Loucy (cell line): ENCODE measurements around the gene CCM2L.

Experiments
- H2AFZ ChIP-seq: fragments of 200-600 bp; sonication (generic); 2 replicates; pipeline ENCODE4 v1.6.0; 2016; ENCODE audit warnings: antibody characterized with exemption, mild to moderate bottlenecking, low read length, moderate library complexity
- H3F3A ChIP-seq: fragments of 200-600 bp; 2 replicates; pipeline ENCODE4 v1.6.0; 2016; ENCODE audit warnings: antibody characterized with exemption, low read depth, mild to moderate bottlenecking
- H3K27me3 ChIP-seq: fragments of 200-600 bp; sonication (generic); 2 replicates; pipeline ENCODE4 v1.6.1; 2014; ENCODE audit warnings: low read length, mild to moderate bottlenecking; ENCODE audit not compliant: insufficient read depth, poor library complexity, severe bottlenecking
- H3K36me3 ChIP-seq: fragments of 200-600 bp; sonication (generic); 2 replicates; pipeline ENCODE4 v1.6.1; 2016; ENCODE audit warnings: low read length; ENCODE audit not compliant: insufficient read depth
- H3K4me1 ChIP-seq: fragments of 200-600 bp; sonication (generic); 2 replicates; pipeline ENCODE4 v1.5.1; 2014; ENCODE audit warnings: low read length, mild to moderate bottlenecking; ENCODE audit not compliant: insufficient read depth, poor library complexity, severe bottlenecking
- H3K4me2 ChIP-seq: fragments of 200-600 bp; sonication (generic); 2 replicates; pipeline ENCODE4 v1.6.0; 2014; ENCODE audit warnings: antibody characterized with exemption, low read length, low read depth, mild to moderate bottlenecking; ENCODE audit not compliant: poor library complexity, severe bottlenecking
- H3K4me3 ChIP-seq: fragments of 200-600 bp; sonication (generic); 2 replicates; pipeline ENCODE4 v1.5.1; 2014; ENCODE audit warnings: low read length, mild to moderate bottlenecking, mixed read lengths; ENCODE audit not compliant: poor library complexity, severe bottlenecking
- H3K79me2 ChIP-seq: fragments of 200-600 bp; sonication (generic); 2 replicates; pipeline ENCODE4 v1.6.1; 2014; ENCODE audit warnings: low read length; ENCODE audit not compliant: insufficient read depth
- H3K9ac ChIP-seq: fragments of 200-600 bp; sonication (generic); 2 replicates; pipeline ENCODE4 v1.6.0; 2014; ENCODE audit warnings: mild to moderate bottlenecking, low read depth, low read length, moderate library complexity; ENCODE audit not compliant: poor library complexity, severe bottlenecking
- H3K9me2 ChIP-seq: fragments of 200-600 bp; sonication (generic); replicated peaks from 2 replicates; pipeline ENCODE4 v1.6.1; 2016; ENCODE audit warnings: low read depth, low read length, mixed read lengths
- H3K9me3 ChIP-seq: fragments of 200-600 bp; sonication (generic); 2 replicates; pipeline ENCODE4 v1.6.1; 2014; ENCODE audit warnings: mild to moderate bottlenecking, antibody characterized with exemption, low read length, low read depth; ENCODE audit not compliant: insufficient read depth
- H4K20me1 ChIP-seq: fragments of 200-600 bp; sonication (generic); 2 replicates; pipeline ENCODE4 v1.6.0; 2014; ENCODE audit warnings: antibody characterized with exemption, low read length, mild to moderate bottlenecking; ENCODE audit not compliant: insufficient read depth, poor library complexity, severe bottlenecking
- CTCF ChIP-seq: fragments of 200-600 bp; sonication (generic); conservative IDR thresholded peaks from 2 replicates; pipeline ENCODE4 v1.5.1; 2014; ENCODE audit warnings: mild to moderate bottlenecking, antibody characterized with exemption, low read length
- EZH2phosphoT487 ChIP-seq: fragments of 200-600 bp; IDR thresholded peaks from 2 replicates; pipeline ENCODE4 v1.6.1; 2018; ENCODE audit warnings: antibody characterized with exemption, mild to moderate bottlenecking, moderate library complexity, borderline replicate concordance

Gene CCM2L

GRCh38 chr20:32010101-32010500, at the start of gene CCM2L:
CCM2L (plus strand) TSS chr20:32010438; CDS start chr20:32010455, 17 bp downstream.
- Histone ChIP-seq H3K36me3 (no peaks in the 10 kb centered on the region), H3F3A (no peaks in the 10 kb centered on the region), H4K20me1 (no peaks in the 10 kb centered on the region), H3K27me3 (no peaks in the 10 kb centered on the region), H3K4me2 (no peak within 1 kb of the TSS), H3K9ac (no peak within 1 kb of the TSS), H3K4me1 (peaks cover 15% of the 10 kb centered on the region), H3K9me2 (no peaks in the 10 kb centered on the region), H3K4me3 (no peak within 1 kb of the TSS), H3K9me3 (no peaks in the 10 kb centered on the region), H3K79me2 (no peaks in the 10 kb centered on the region), H2AFZ (no peak within 1 kb of the TSS)
- TF ChIP-seq CTCF = no peak
- TF ChIP-seq EZH2phosphoT487 = no peak

DNA sequence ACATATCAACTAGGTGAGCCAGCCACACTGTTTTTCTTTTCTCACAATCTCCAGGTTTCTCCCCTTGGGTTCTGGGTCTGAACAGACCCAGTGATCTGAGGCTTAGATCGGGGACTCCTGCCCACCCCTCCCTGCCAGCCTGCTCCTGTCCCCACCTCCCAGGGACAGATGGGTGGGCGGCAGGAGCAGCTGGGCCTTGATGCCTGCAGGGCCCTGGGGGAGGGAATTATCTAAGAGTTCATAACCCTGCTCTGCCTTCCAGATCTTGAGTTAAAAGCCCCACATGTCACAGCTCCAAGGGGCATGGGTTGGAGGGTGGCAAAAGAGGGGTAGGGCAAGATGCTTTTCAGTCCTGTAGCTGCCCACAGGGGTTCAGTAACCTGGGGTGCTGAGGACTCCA, 47.5 kb upstream of the CCM2L start:
- no peak overlapping the region for H2AFZ ChIP-seq
- no peak overlapping the region for H3K9ac ChIP-seq
- no peak overlapping the region for H3K4me2 ChIP-seq
- no peak overlapping the region for H3K4me3 ChIP-seq
- H3K36me3 ChIP-seq = no peaks in the 10 kb centered on the region
- H3K4me1 ChIP-seq = no peaks in the 10 kb centered on the region
- no peaks in the 10 kb centered on the region for H3K9me2 ChIP-seq
- no peaks in the 10 kb centered on the region for H3K9me3 ChIP-seq
- H3K79me2 ChIP-seq = no peaks in the 10 kb centered on the region
- TF ChIP-seq CTCF (no peak), EZH2phosphoT487 (no peak)
- no peaks in the 10 kb centered on the region for H4K20me1 ChIP-seq
- H3F3A ChIP-seq = no peaks in the 10 kb centered on the region
- H3K27me3 ChIP-seq = no peaks in the 10 kb centered on the region

DNA sequence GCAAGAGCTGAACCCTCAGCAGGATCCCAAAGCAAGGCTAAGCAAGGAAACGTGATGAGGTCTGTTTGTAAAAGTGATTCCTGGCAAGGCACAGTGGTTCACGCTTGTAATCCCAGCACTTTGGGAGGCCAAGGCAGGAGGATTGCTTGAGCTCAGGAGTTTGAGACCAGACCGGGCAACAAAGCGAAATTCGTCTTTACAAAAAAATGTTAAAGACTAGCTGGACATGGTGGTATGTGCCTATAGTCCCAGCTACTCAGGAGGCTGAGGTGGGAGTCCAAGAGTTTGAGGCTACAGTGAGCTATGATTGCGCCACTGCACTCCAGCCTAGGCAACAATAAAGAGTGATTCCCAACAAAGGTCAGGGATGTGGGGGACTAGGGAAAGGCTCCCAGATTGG, 46.3 kb upstream of the CCM2L start:
- Histone ChIP-seq H3K9ac (no peak overlapping the region), H3K4me2 (no peak overlapping the region), H3K4me1 (no peaks in the 10 kb centered on the region), H3K27me3 (no peaks in the 10 kb centered on the region), H3F3A (no peaks in the 10 kb centered on the region), H3K9me2 (no peaks in the 10 kb centered on the region), H3K79me2 (no peaks in the 10 kb centered on the region), H3K36me3 (no peaks in the 10 kb centered on the region), H3K4me3 (no peak overlapping the region), H3K9me3 (no peaks in the 10 kb centered on the region), H2AFZ (no peak overlapping the region), H4K20me1 (no peaks in the 10 kb centered on the region)
- TF ChIP-seq EZH2phosphoT487 (no peak), CTCF (no peak)
